HepG2 (cell line): ENCODE results near the gene EIF5. TPM values are rescaled to one million over a fixed set of nuclear protein-coding genes. Genes with fewer than 3 reads are reported as not detected.
A peak's percentile ranks its signal among the peaks of the same experiment; 100 is the strongest.

Source experiments
- ARNT ChIP-seq: fragments of 450-650 bp; IDR thresholded peaks from 2 replicates; pipeline ENCODE4 v1.6.1; 2017
- BCL6 ChIP-seq: IDR thresholded peaks from 2 replicates; pipeline ENCODE4 v1.6.1; 2016; ENCODE audit warnings: missing genetic modification reagents, missing compliant biosample characterization
- BRD4 ChIP-seq: sonication (generic); formaldehyde crosslinking; IDR thresholded peaks from 2 replicates; pipeline ENCODE4 v1.4.0; 2020; ENCODE audit warnings: missing genetic modification reagents
- CHD2 ChIP-seq: IDR thresholded peaks from 2 replicates; pipeline ENCODE4 v1.6.1; 2011; ENCODE audit warnings: low read depth, low read length, improper control_type of control experiment
- HHEX ChIP-seq: IDR thresholded peaks from 2 replicates; pipeline ENCODE4 v1.6.1; 2016; ENCODE audit warnings: control low read depth
- HIVEP1 ChIP-seq: sonication (generic); formaldehyde crosslinking; IDR thresholded peaks from 2 replicates; pipeline ENCODE4 v1.4.0; 2020; ENCODE audit warnings: mild to moderate bottlenecking, missing genetic modification reagents
- JUN ChIP-seq: sonication (generic); formaldehyde crosslinking; IDR thresholded peaks from 2 replicates; pipeline ENCODE4 v1.4.0; 2020; ENCODE audit warnings: mild to moderate bottlenecking, missing genetic modification reagents
- KDM6A ChIP-seq: IDR thresholded peaks from 2 replicates; pipeline ENCODE4 v1.6.1; 2016; ENCODE audit warnings: low read depth
- KLF12 ChIP-seq: sonication (generic); formaldehyde crosslinking; IDR thresholded peaks from 2 replicates; pipeline ENCODE4 v1.4.0; 2020; ENCODE audit warnings: missing genetic modification reagents, borderline replicate concordance
- MAFK ChIP-seq, 2 experiments: IDR thresholded peaks in 1 of 2; conservative IDR thresholded peaks in 1 of 2; 2 replicates each; pipeline ENCODE4 v1.6.1; 2011; ENCODE audit warnings: improper control_type of control experiment in 2 of 2, low read length in 2 of 2
- MXI1 ChIP-seq: IDR thresholded peaks from 3 replicates; pipeline ENCODE4 v1.6.1; 2012; ENCODE audit warnings: low read depth, low read length, inconsistent platforms, borderline replicate concordance
- MYNN ChIP-seq: sonication (generic); formaldehyde crosslinking; IDR thresholded peaks from 2 replicates; pipeline ENCODE4 v1.4.0; 2020; ENCODE audit warnings: mild to moderate bottlenecking, low read depth, missing genetic modification reagents
- SYNCRIP ChIP-seq: fragments of 200-400 bp; formaldehyde crosslinking; IDR thresholded peaks from 2 replicates; pipeline ENCODE4 v1.6.1; 2018; ENCODE audit warnings: mild to moderate bottlenecking, low read depth, low read length; ENCODE audit not compliant: insufficient read depth
- WIZ ChIP-seq: sonication (generic); formaldehyde crosslinking; IDR thresholded peaks from 2 replicates; pipeline ENCODE4 v1.5.1; 2020; ENCODE audit warnings: mild to moderate bottlenecking, missing genetic modification reagents
- ZFP62 ChIP-seq: sonication (generic); formaldehyde crosslinking; IDR thresholded peaks from 2 replicates; pipeline ENCODE4 v1.4.0; 2020; ENCODE audit warnings: missing genetic modification reagents
- ZFP82 ChIP-seq: sonication (generic); formaldehyde crosslinking; IDR thresholded peaks from 2 replicates; pipeline ENCODE4 v1.5.1; 2020; ENCODE audit warnings: mild to moderate bottlenecking, missing genetic modification reagents, borderline replicate concordance
- ZNF232 ChIP-seq: sonication (generic); formaldehyde crosslinking; IDR thresholded peaks from 2 replicates; pipeline ENCODE4 v1.4.0; 2020; ENCODE audit warnings: missing genetic modification reagents, borderline replicate concordance
- ZNF350 ChIP-seq: sonication (generic); formaldehyde crosslinking; IDR thresholded peaks from 2 replicates; pipeline ENCODE4 v1.4.0; 2020; ENCODE audit warnings: mild to moderate bottlenecking, low read depth, missing genetic modification reagents, borderline replicate concordance
- ZNF484 ChIP-seq: sonication (generic); formaldehyde crosslinking; IDR thresholded peaks from 2 replicates; pipeline ENCODE4 v1.5.1; 2020; ENCODE audit warnings: mild to moderate bottlenecking, low read depth, missing genetic modification reagents, borderline replicate concordance
- ZNF562 ChIP-seq: sonication (generic); formaldehyde crosslinking; IDR thresholded peaks from 2 replicates; pipeline ENCODE4 v1.8.0; 2022; ENCODE audit warnings: missing genetic modification reagents, borderline replicate concordance
- polyA plus RNA-seq, 8 experiments: library from polyadenylated mRNA; depleted of rRNA in 3 of 8; stranded (reverse) in 7 of 8; unstranded in 1 of 8; fragments of >200 nt; fragmentation: Illumina TruSeq in 4 of 8; extraction: Trizol in 4 of 8; gene quantifications; 2 replicates each; pipeline versions ENCODE4 v1.2.1 to v1.2.3, GENCODE V29; 2011 to 2016; ENCODE audit warnings: low read depth in 4 of 8, missing spikeins in 1 of 8, mixed read lengths in 1 of 8; ENCODE audit not compliant: insufficient read depth in 1 of 8
- total RNA-seq, 5 experiments: library from RNA; depleted of rRNA; stranded (reverse); fragments of >200 nt; fragmentation: Illumina TruSeq; extraction: Trizol; gene quantifications; 2 replicates each; pipeline ENCODE4 v1.2.3, GENCODE V29; 2016; ENCODE audit warnings: low read depth in 1 of 5
- TF ChIP-seq, protein P1 (sequence below): sonication (generic); formaldehyde crosslinking; IDR thresholded peaks from 2 replicates; pipeline ENCODE4 v1.4.0; 2020; ENCODE audit warnings: mild to moderate bottlenecking, missing genetic modification reagents
- TF ChIP-seq, protein P2 (sequence below): IDR thresholded peaks from 2 replicates; pipeline ENCODE4 v1.6.1; 2012; ENCODE audit warnings: low read depth, low read length, improper control_type of control experiment
- TF ChIP-seq, protein P3 (sequence below): IDR thresholded peaks from 2 replicates; pipeline ENCODE4 v1.6.1; 2016; ENCODE audit warnings: missing biosample characterization, missing genetic modification reagents, low read depth
- TF ChIP-seq, protein P4 (sequence below): sonication (generic); formaldehyde crosslinking; IDR thresholded peaks from 2 replicates; pipeline ENCODE4 v1.5.0; 2020; ENCODE audit warnings: mild to moderate bottlenecking, missing genetic modification reagents

Gene EIF5
- total and polyA plus RNA-seq, 2 of the 13 experiments (the other 11 are each of a cell fraction or from before 2014, with no cell fraction given): 189 to 281 TPM

DNA sequence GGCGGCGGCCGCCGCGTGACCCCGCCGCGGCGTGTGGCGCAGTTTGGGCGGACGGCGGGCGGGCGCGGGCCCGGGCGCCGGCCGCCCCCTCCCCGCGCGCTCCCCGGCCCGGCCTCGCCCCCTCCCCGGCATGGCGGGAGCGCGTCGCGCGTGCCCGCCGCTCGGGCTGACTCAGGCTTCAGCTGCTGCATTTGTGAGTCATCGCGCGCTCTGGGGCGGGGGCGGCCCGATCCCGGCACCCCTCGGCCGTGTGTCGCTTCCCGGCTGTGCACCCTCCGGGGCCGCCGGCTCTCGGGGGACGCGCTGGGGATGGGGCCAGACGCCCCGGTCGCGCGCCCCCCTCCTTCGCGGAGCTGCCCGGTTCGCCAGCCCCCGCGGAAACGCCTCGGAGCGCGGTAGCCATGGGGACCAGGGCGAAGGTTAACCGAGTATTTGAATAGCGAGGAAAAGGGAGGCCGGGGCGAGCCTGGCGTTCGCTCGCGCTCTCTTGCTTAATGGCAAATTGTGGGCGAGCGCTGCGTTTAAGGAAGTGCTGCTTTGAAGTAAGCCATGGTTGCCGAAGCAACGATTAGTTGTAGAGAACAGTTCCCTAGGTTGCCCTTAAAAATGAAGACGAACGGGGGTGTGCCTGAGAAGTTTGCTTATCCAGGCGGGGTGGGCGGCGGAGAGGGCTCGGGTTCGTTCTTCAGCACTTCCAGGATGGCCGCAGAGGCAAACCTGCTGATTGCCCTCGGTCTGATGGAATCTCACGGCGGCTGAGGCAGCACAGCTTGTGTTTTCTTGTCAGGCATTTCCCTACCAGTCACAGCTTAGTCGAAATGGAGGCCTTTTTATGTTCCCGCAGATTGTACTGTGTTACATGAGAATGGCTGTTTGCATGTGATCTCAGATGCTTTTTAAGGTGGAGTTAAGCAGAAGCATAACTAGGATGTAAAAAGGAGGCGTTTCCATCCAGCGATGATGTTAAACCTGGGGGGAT is 896 bp downstream of the EIF5 start (continued):
- TF ChIP-seq JUN (CRISPR knock-in tag) (no peak), SYNCRIP (no peak), WIZ (CRISPR knock-in tag) (no peak), MXI1 (peak; percentile 80; the same call in 2 of the 3 replicates), ZNF232 (CRISPR knock-in tag) (0 out of 2 replicates have a peak, but pooled peaks have one; percentile 34), ZNF562 (CRISPR knock-in tag) (no peak), BCL6 (CRISPR knock-in tag) (peak; percentile 60; the same call in 1 of the 2 replicates), BRD4 (CRISPR knock-in tag) (peak; percentile 64; the same call in 1 of the 2 replicates), ZFP62 (CRISPR knock-in tag) (no peak), KLF12 (CRISPR knock-in tag) (no peak), HIVEP1 (CRISPR knock-in tag) (peak; percentile 46; the same call in 1 of the 2 replicates), KDM6A (no peak), CHD2 (no peak), MAFK (conservative IDR thresholded peaks at IDR 0.05 in 1 of 2, IDR thresholded peaks at IDR 0.05 in 1 of 2; ENCODE audit: low read length in 2 of 2) (no peak), ZNF484 (CRISPR knock-in tag) (no peak), ZFP82 (CRISPR knock-in tag) (no peak), ARNT (no peak), ZNF350 (CRISPR knock-in tag) (no peak), MYNN (no peak), HHEX (CRISPR knock-in tag) (no peak)
- TF ChIP-seq, protein P1, sequence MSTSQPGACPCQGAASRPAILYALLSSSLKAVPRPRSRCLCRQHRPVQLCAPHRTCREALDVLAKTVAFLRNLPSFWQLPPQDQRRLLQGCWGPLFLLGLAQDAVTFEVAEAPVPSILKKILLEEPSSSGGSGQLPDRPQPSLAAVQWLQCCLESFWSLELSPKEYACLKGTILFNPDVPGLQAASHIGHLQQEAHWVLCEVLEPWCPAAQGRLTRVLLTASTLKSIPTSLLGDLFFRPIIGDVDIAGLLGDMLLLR (CRISPR knock-in tag): no peak
- TF ChIP-seq, protein P2, sequence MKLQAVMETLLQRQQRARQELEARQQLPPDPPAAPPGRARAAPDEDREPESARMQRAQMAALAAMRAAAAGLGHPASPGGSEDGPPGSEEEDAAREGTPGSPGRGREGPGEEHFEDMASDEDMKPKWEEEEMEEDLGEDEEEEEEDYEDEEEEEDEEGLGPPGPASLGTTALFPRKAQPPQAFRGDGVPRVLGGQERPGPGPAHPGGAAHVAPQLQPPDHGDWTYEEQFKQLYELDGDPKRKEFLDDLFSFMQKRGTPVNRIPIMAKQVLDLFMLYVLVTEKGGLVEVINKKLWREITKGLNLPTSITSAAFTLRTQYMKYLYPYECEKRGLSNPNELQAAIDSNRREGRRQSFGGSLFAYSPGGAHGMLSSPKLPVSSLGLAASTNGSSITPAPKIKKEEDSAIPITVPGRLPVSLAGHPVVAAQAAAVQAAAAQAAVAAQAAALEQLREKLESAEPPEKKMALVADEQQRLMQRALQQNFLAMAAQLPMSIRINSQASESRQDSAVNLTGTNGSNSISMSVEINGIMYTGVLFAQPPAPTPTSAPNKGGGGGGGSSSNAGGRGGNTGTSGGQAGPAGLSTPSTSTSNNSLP: no peak
- TF ChIP-seq, protein P3, sequence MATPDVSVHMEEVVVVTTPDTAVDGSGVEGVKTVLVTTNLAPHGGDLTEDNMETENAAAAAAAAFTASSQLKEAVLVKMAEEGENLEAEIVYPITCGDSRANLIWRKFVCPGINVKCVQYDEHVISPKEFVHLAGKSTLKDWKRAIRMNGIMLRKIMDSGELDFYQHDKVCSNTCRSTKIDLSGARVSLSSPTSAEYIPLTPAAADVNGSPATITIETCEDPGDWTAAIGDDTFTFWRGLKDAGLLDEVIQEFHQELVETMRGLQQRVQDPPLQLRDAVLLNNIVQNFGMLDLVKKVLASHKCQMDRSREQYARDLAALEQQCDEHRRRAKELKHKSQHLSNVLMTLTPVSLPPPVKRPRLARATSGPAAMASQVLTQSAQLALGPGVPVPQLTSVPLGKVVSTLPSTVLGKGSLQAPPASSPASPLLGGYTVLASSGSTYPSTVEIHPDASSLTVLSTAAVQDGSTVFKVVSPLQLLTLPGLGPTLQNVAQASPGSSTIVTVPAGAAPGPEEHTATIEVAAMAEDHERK (CRISPR knock-in tag): no peak
- TF ChIP-seq, protein P4, sequence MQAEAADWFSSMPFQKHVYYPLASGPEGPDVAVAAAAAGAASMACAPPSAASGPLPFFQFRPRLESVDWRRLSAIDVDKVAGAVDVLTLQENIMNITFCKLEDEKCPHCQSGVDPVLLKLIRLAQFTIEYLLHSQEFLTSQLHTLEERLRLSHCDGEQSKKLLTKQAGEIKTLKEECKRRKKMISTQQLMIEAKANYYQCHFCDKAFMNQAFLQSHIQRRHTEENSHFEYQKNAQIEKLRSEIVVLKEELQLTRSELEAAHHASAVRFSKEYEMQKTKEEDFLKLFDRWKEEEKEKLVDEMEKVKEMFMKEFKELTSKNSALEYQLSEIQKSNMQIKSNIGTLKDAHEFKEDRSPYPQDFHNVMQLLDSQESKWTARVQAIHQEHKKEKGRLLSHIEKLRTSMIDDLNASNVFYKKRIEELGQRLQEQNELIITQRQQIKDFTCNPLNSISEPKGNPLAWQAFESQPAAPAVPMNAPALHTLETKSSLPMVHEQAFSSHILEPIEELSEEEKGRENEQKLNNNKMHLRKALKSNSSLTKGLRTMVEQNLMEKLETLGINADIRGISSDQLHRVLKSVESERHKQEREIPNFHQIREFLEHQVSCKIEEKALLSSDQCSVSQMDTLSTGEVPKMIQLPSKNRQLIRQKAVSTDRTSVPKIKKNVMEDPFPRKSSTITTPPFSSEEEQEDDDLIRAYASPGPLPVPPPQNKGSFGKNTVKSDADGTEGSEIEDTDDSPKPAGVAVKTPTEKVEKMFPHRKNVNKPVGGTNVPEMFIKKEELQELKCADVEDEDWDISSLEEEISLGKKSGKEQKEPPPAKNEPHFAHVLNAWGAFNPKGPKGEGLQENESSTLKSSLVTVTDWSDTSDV (CRISPR knock-in tag): no peak
